ENCODE data around the gene GAPDHS.

DNA sequence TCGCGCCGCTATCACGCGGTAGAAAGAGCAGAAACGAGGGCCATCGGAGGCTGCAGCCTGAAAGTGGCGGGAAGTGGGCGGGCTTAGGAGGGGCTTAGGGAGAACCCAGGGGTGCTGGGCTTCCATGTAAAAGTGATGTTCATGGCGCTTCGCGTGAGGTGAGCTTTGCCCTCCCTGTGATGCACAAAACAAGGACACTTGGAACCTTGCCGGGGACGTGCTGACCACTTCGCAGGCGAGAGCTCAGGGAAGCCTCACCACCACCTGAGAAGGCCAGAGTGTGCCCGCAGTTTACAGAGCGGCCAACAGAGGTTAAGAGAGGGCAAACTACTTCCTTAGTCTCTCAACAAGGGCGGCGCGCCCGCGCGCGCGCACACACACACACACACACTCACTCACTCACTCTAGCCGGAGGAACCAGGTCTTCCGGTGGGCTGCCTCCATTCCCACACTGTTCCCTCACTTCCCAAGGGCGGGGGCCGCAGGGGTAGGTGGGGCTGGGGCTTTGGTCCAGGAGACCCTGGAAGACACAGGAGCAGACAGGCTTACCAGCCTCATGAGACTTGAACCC is 651 bp downstream of the GAPDHS start:
- TF ChIP-seq, protein P1, sequence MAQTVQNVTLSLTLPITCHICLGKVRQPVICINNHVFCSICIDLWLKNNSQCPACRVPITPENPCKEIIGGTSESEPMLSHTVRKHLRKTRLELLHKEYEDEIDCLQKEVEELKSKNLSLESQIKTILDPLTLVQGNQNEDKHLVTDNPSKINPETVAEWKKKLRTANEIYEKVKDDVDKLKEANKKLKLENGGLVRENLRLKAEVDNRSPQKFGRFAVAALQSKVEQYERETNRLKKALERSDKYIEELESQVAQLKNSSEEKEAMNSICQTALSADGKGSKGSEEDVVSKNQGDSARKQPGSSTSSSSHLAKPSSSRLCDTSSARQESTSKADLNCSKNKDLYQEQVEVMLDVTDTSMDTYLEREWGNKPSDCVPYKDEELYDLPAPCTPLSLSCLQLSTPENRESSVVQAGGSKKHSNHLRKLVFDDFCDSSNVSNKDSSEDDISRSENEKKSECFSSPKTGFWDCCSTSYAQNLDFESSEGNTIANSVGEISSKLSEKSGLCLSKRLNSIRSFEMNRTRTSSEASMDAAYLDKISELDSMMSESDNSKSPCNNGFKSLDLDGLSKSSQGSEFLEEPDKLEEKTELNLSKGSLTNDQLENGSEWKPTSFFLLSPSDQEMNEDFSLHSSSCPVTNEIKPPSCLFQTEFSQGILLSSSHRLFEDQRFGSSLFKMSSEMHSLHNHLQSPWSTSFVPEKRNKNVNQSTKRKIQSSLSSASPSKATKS (CRISPR knock-in tag; IDR thresholded peaks at IDR 0.05), result no peak
- no peak for TF ChIP-seq TARDBP (CRISPR knock-in tag; IDR thresholded peaks at IDR 0.05)
- no peak for TF ChIP-seq POLR2A (IDR thresholded peaks at IDR 0.05; ENCODE audit: insufficient read depth in 1 of 2, low read depth in 2 of 2, low read length in 2 of 2)
- no peak for TF ChIP-seq CEBPG (CRISPR knock-in tag; IDR thresholded peaks at IDR 0.05)
- TF ChIP-seq ZNF44 (CRISPR knock-in tag; IDR thresholded peaks at IDR 0.05), result no peak
- no peak for TF ChIP-seq ZNF432 (CRISPR knock-in tag; IDR thresholded peaks at IDR 0.05; ENCODE audit: borderline replicate concordance)
- TF ChIP-seq NFE2L2 (IDR thresholded peaks at IDR 0.05; ENCODE audit: low read length), result no peak
- peak; percentile 68 for TF ChIP-seq ZNF687 (CRISPR knock-in tag; IDR thresholded peaks at IDR 0.05)
- no peak for TF ChIP-seq CBX5 (CRISPR knock-in tag; IDR thresholded peaks at IDR 0.05; ENCODE audit: borderline replicate concordance)
- TF ChIP-seq SAFB2 (CRISPR knock-in tag; IDR thresholded peaks at IDR 0.05; ENCODE audit: borderline replicate concordance, low read depth), result no peak
- no peak for TF ChIP-seq ARHGAP35 (CRISPR knock-in tag; IDR thresholded peaks at IDR 0.05; ENCODE audit: borderline replicate concordance)
- TF ChIP-seq ZFP1 (CRISPR knock-in tag; IDR thresholded peaks at IDR 0.05), result no peak
